HepG2 (cell line): Measurements from ENCODE around the gene LAMB4. TPM values are rescaled to one million over a fixed set of nuclear protein-coding genes. Genes with fewer than 3 reads are reported as not detected.

Experiments
- ATAC-seq: fragments of 200-7000 bp; cut with Tn5 transposase; 3 replicates; pipeline ENCODE4 v1.9.1; 2020; ENCODE audit warnings: mild to moderate bottlenecking, moderate library complexity
- BruUV-seq: library from RNA; stranded (reverse); fragments of 400-500 nt; replicated peaks from 2 replicates; lab custom pipeline; 2021; lab: Mats Ljungman, UMichigan
- CTCF ChIA-PET: fragments of 300-600 bp; formaldehyde crosslinking; extraction: SDS; loops from one replicate; lab custom pipeline; 2021; ENCODE audit warnings: low total read pairs, inconsistent platforms, low intra/inter-chr PET ratio; lab: Yijun Ruan, JAX
- POLR2A ChIA-PET: fragments of 350-600 bp; sonication (Branson Sonifier 250); formaldehyde crosslinking; loops from one replicate; lab custom pipeline; 2020; ENCODE audit warnings: antibody characterized with exemption, inconsistent platforms; lab: Yijun Ruan, JAX
- DNase-seq: peaks from one replicate; pipeline ENCODE4 v3.0.0-alpha.2; 2015; ENCODE audit warnings: low spot score
- FAIRE-seq: peaks from 3 replicates; lab custom pipeline; 2011; peaks lifted over from hg19 to GRCh38; lab: Jason Lieb, UNC
- H2AFZ ChIP-seq: one replicate; pipeline ENCODE4 v1.6.1; 2011; ENCODE audit warnings: low read length, inconsistent platforms
- H3K27ac ChIP-seq: fragments of 300-600 bp; 3 replicates; pipeline ENCODE4 v1.8.0; 2011; ENCODE audit warnings: mixed run types, mild to moderate bottlenecking, mixed read lengths, low read length, inconsistent platforms; ENCODE audit not compliant: insufficient read depth; ENCODE audit errors: extremely low read length
- H3K27me3 ChIP-seq, 2 experiments: fragments of 200-600 bp in 1 of 2; 2 replicates in 1 of 2; 3 replicates in 1 of 2; pipeline versions ENCODE4 v1.6.0 to v1.8.0; 2011; ENCODE audit warnings: low read length in 2 of 2, mild to moderate bottlenecking in 2 of 2, moderate library complexity in 2 of 2, inconsistent platforms in 1 of 2; ENCODE audit not compliant: insufficient read depth in 2 of 2, control insufficient read depth in 1 of 2
- H3K36me3 ChIP-seq, 2 experiments: fragments of 200-600 bp in 1 of 2; replicated peaks in 1 of 2; 2 replicates in 1 of 2; 3 replicates in 1 of 2; pipeline versions ENCODE4 v1.5.1 to v1.8.0; 2011; ENCODE audit warnings: low read length in 2 of 2, inconsistent platforms in 1 of 2; ENCODE audit not compliant: insufficient read depth in 2 of 2, control insufficient read depth in 1 of 2
- H3K4me1 ChIP-seq: 2 replicates; pipeline ENCODE4 v1.5.1; 2012; ENCODE audit warnings: low read length, inconsistent platforms; ENCODE audit not compliant: insufficient read depth
- H3K4me2 ChIP-seq: 2 replicates; pipeline ENCODE4 v1.6.0; 2011; ENCODE audit warnings: low read depth, low read length, inconsistent platforms
- H3K4me3 ChIP-seq, 3 experiments: fragments of 200-600 bp in 1 of 3; sonication (generic), shearing (Covaris generic) in 1 of 3; replicated peaks in 1 of 3; 2 replicates each; pipeline ENCODE4 v1.5.1; 2011 to 2016; ENCODE audit warnings: low read length in 3 of 3, inconsistent platforms in 2 of 3, low read depth in 2 of 3, mild to moderate bottlenecking in 2 of 3, control low read depth in 1 of 3, mixed read lengths in 1 of 3; ENCODE audit not compliant: insufficient read depth in 1 of 3
- H3K79me2 ChIP-seq: one replicate; pipeline ENCODE4 v1.6.1; 2011; ENCODE audit warnings: low read length, inconsistent platforms; ENCODE audit not compliant: insufficient read depth
- H3K9ac ChIP-seq: 2 replicates; pipeline ENCODE4 v1.6.0; 2011; ENCODE audit warnings: mild to moderate bottlenecking, low read depth, low read length, inconsistent platforms; ENCODE audit not compliant: insufficient read depth
- H3K9me3 ChIP-seq: 2 replicates; pipeline ENCODE4 v1.5.1; 2012; ENCODE audit warnings: mild to moderate bottlenecking, low read length
- H4K20me1 ChIP-seq: 2 replicates; pipeline ENCODE4 v1.6.0; 2011; ENCODE audit warnings: inconsistent platforms, mild to moderate bottlenecking, low read length, moderate library complexity; ENCODE audit not compliant: insufficient read depth
- JARID2 ChIP-seq: sonication (generic); formaldehyde crosslinking; IDR thresholded peaks from 2 replicates; pipeline ENCODE4 v1.8.1; 2023; ENCODE audit warnings: missing genetic modification reagents, inconsistent platforms; ENCODE audit not compliant: insufficient replicate concordance
- NAIF1 ChIP-seq: sonication (generic); formaldehyde crosslinking; IDR thresholded peaks from 2 replicates; pipeline ENCODE4 v1.5.0; 2020; ENCODE audit warnings: mild to moderate bottlenecking, missing genetic modification reagents, borderline replicate concordance
- PRPF4 ChIP-seq: fragments of 200-400 bp; formaldehyde crosslinking; IDR thresholded peaks from 2 replicates; pipeline ENCODE4 v1.6.1; 2016; ENCODE audit warnings: low read length, low read depth; ENCODE audit not compliant: poor library complexity, severe bottlenecking
- XBP1 ChIP-seq: sonication (generic); formaldehyde crosslinking; IDR thresholded peaks from 2 replicates; pipeline ENCODE4 v1.5.0; 2020; ENCODE audit warnings: missing genetic modification reagents
- ZNF17 ChIP-seq: sonication (generic); formaldehyde crosslinking; IDR thresholded peaks from 2 replicates; pipeline ENCODE4 v1.5.0; 2020; ENCODE audit warnings: mild to moderate bottlenecking, missing genetic modification reagents
- ZNF260 ChIP-seq: sonication (generic); formaldehyde crosslinking; IDR thresholded peaks from 2 replicates; pipeline ENCODE4 v1.4.0; 2020; ENCODE audit warnings: missing genetic modification reagents, low read depth, mild to moderate bottlenecking, borderline replicate concordance
- ZNF749 ChIP-seq: sonication (generic); formaldehyde crosslinking; IDR thresholded peaks from 2 replicates; pipeline ENCODE4 v1.8.0; 2022; ENCODE audit warnings: mild to moderate bottlenecking, missing genetic modification reagents, moderate library complexity, borderline replicate concordance
- WGBS: methylation state at CpG from one replicate; pipeline ENCODE4 v1.1.6; 2017; ENCODE audit warnings: low lambda C conversion rate; 5-methylcytosine and 5-hydroxymethylcytosine counted together
- in situ Hi-C: cut with HindIII; loops from 2 replicates; pipeline ENCODE4 v1.10.0; 2017; ENCODE audit warnings: low pct_unique_long_range_greater_than_20kb; ENCODE audit not compliant: extremely low pct_ligation_motif_present
- intact Hi-C: fragments of 100-400 bp; cut with micrococcal nuclease; formaldehyde crosslinking; loops from one replicate; pipeline ENCODE4 v1.10.0; 2022; ENCODE audit not compliant: unreplicated experiment
- polyA plus RNA-seq, 8 experiments: library from polyadenylated mRNA; depleted of rRNA in 3 of 8; stranded (reverse) in 7 of 8; unstranded in 1 of 8; fragments of >200 nt; fragmentation: Illumina TruSeq in 4 of 8; extraction: Trizol in 4 of 8; gene quantifications; 2 replicates each; pipeline versions ENCODE4 v1.2.1 to v1.2.3, GENCODE V29; 2011 to 2016; ENCODE audit warnings: low read depth in 4 of 8, missing spikeins in 1 of 8, mixed read lengths in 1 of 8; ENCODE audit not compliant: insufficient read depth in 1 of 8
- total RNA-seq, 5 experiments: library from RNA; depleted of rRNA; stranded (reverse); fragments of >200 nt; fragmentation: Illumina TruSeq; extraction: Trizol; gene quantifications; 2 replicates each; pipeline ENCODE4 v1.2.3, GENCODE V29; 2016; ENCODE audit warnings: low read depth in 1 of 5
- TF ChIP-seq, protein P1 (sequence below): sonication (generic); formaldehyde crosslinking; IDR thresholded peaks from 2 replicates; pipeline ENCODE4 v1.8.0; 2022; ENCODE audit warnings: missing genetic modification reagents, mild to moderate bottlenecking, inconsistent platforms, borderline replicate concordance
- TF ChIP-seq, protein P2 (sequence below): fragments of 450-650 bp; IDR thresholded peaks from 2 replicates; pipeline ENCODE4 v1.6.1; 2016

LAMB4 gene
- total and polyA plus RNA-seq, 2 of the 13 experiments (the other 11 are each of a cell fraction or from before 2014, with no cell fraction given), result 0.05 TPM; not detected in 1

DNA sequence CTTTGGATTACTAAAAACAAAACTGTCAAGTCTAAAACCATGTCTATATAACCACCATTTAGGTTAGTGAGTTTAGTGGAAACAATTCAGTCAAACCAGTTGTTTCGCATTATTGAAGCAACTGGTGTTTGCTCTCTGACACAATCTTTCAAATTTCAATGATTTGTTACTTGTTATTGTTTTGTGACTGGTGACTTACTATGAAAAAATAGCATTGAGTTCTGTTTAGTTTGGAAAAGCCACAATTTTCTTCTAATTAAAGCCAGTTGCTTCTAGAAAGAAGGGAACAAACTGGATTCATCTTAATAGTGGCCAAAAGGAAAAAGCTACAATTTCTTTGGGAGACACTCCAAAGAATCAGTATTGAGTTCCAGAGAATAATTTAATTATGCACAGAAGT lies 30.4 kb downstream of the LAMB4 start:
- no peaks in the 10 kb centered on the region for H3K79me2 ChIP-seq
- H3K9ac ChIP-seq, result no peak overlapping the region
- ChIA-PET POLR2A (no interaction called here), CTCF (no interaction called here)
- ATAC-seq, result no peak
- WGBS, result 97% methylated on average over 1 of the region's 1 CpG
- in situ Hi-C loops, result loop anchor here (25.0 kb wide), 1 partner anchor 362 kb away; the partner anchor contains the start of gene CBLL1
- no peak for TF ChIP-seq ZNF17 (CRISPR knock-in tag)
- TF ChIP-seq, protein P1, sequence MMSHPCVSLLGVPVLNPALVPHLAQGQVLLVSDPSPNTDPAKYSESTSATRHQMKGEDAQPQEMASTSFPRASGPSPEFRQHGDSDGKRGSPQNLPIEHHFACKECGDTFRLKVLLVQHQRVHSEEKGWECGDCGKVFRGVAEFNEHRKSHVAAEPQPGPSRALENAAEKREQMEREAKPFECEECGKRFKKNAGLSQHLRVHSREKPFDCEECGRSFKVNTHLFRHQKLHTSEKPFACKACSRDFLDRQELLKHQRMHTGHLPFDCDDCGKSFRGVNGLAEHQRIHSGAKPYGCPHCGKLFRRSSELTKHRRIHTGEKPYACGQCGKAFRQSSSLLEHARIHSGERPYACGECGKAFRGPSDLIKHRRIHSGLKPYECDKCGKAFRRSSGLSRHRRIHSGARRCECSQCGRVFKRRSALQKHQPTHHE (CRISPR knock-in tag), result no peak
- no peak for TF ChIP-seq NAIF1
- TF ChIP-seq, protein P2, sequence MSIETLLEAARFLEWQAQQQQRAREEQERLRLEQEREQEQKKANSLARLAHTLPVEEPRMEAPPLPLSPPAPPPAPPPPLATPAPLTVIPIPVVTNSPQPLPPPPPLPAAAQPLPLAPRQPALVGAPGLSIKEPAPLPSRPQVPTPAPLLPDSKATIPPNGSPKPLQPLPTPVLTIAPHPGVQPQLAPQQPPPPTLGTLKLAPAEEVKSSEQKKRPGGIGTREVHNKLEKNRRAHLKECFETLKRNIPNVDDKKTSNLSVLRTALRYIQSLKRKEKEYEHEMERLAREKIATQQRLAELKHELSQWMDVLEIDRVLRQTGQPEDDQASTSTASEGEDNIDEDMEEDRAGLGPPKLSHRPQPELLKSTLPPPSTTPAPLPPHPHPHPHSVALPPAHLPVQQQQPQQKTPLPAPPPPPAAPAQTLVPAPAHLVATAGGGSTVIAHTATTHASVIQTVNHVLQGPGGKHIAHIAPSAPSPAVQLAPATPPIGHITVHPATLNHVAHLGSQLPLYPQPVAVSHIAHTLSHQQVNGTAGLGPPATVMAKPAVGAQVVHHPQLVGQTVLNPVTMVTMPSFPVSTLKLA, result no peak
- TF ChIP-seq JARID2 (CRISPR knock-in tag), result no peak
- TF ChIP-seq ZNF749, result no peak
- no peak for TF ChIP-seq ZNF260 (CRISPR knock-in tag)
- TF ChIP-seq PRPF4, result no peak
- no peak for TF ChIP-seq XBP1 (CRISPR knock-in tag)
- H3K36me3 ChIP-seq, result no peaks in the 10 kb centered on the region
- no peak overlapping the region for H2AFZ ChIP-seq
- intact Hi-C loops, result loop anchor here (5.0 kb wide), 1 partner anchor 47 kb away; no protein-coding TSS in a partner anchor
- H3K27ac ChIP-seq, result no peak overlapping the region
- no peak for DNase-seq
- H4K20me1 ChIP-seq, result no peaks in the 10 kb centered on the region
- no peak overlapping the region for H3K4me3 ChIP-seq
- no peak for FAIRE-seq
- peaks cover 46% of the 10 kb centered on the region for H3K4me1 ChIP-seq
- no peaks in the 10 kb centered on the region for H3K9me3 ChIP-seq
- no peak overlapping the region for H3K4me2 ChIP-seq
- no peaks in the 10 kb centered on the region; a peak in 1 of 5 replicates for H3K27me3 ChIP-seq
- BruUV-seq, result no TSS peak
